Activated CD8-positive, alpha-beta memory T cell treated with anti-CD3 and anti-CD28 coated beads, Interleukin-2, amount 50 U/mL, for 48 hours (primary cell): ENCODE data around the gene PEX7.
"Not testable (repeated sequence)": the region's sequence is repeated elsewhere in the genome, so short reads cannot be mapped to it uniquely, and the experiment has no call there.

ENCODE experiments used
- DNase-seq: peaks from one replicate; pipeline ENCODE4 v3.0.0-alpha.2; 2020

The PEX7 gene

DNA sequence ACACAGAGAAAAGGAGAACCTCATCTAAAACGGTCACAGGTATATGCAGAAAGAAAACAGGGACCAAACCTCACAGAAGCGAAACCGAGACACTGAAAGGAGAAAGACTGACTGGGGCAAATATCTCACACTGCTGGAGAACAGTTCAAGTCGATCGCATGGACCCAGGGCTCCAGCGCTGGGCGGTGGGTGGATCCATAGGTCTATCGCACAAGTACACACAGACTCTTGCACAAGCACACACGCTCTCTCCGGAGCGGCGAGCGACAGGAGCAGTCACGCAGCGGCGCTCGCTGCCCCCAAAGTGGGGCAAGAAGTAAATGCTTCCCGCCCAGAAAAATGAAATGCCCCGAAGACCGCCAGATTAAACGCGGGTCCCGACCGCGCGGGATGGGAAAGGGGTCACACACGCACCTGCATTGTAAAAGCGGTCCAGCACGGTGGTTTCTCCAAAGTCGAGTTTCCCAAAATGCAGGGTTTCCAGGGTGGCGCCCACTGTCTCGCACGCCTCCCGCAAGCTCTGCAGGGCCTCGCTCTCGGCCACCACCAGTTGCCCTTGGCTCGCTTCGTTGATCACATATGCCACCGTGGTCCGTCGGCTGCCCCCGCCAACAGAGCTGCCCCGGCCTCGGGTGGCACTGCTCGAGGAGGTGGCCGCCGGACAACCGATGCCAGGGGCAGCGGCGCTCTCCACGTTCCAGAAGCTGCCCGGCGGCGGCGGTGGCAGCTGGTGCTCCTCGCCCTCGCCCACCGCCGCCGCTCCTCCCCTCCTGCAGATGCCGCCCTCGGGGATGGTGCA lies 30.9 kb upstream of the PEX7 start:
- peak; percentile 71 for DNase-seq

DNA sequence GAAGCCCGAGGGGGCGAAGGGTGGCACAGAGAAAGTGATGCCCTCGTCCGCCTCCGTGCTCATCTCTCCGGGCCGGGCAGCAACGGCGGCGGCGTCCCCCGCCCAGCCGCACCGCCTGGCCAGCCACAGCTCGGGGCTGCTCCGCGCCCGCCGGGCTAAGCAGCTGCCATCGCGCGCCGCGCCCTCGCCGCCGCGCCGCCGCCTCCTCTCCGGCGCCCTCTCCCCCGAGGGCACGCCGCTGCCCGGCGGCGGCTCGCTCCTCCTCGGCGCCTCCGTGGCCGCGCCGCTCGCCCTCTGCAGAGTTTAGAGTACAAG lies 30.3 kb upstream of the PEX7 start:
- no peak for DNase-seq

DNA sequence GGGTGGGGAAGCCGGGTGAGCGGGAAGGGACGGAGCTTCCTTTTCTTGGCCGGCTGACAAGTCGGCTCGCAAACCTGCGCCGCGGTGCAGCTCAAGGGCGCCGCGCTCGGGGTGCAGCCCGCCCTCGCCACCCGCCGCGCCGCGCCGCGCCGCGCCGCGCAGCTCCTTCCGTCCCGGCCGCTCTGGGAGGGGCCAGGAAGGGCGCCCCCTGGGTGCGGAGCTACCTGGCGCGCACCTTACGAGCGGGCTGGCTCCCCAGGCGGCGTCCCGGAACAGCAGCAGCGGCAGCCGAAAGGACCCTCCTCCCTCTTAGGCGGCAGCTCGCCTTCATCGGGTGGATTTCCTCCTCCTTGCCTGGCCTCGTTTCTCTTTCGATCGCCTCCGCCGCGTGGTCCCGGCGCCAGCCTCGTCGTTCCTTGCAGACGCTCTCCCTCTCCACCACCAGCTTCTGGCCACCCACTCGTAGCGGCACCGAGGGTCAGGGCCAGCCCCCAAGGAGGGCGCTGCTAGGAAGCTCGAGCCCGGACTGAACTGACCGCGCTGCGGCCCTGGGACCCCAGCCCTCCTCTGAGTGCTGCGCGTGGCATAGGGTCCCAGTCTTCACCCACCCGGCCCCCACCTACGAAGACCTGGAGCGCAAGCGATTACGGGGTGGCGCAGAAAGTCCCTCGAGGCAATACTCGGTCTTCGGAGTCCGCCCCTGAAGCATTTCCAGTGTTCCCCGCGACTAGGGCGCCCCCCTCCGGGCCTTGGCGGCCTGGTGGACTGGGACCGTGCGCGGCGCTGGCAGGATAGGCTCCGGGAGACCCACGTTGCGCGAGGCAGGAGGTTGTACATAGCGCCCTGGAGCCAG lies 29.8 kb upstream of the PEX7 start, which contains the start of gene MAP3K5:
MAP3K5 (minus strand) TSS at position 68 of the 853 bp plus-strand sequence. CDS start 320 bp downstream, outside the sequence.
- DNase-seq: peak; percentile 96

- DNase-seq: no peak
These were observed 29.0 kb upstream of the PEX7 start for GRCh38 chr6:136793363-136793762.

GRCh38 chr6:136795386-136795785 lies 27.0 kb upstream of the PEX7 start:
- no peak for DNase-seq

DNA sequence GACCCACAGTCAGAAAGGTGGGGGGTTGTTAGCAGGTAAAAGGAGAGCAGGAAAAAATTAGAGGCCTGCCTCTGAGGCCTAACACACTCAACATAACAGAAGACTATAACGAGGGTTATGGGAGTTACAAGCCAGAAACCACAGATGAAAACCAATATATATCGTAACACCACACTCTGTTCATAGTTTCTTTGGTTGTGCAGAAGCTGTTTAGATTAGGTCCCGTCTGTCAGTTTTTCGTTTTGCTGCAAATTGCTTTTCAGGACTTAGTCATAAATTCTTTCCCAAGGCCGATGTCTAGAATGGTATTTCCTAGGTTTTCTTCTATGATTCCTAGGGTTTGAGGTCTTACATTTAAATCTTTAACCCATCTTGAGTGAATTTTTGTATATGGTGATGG lies 26.4 kb upstream of the PEX7 start:
- no peak for DNase-seq

GRCh38 chr6:136798044-136798443 lies 24.3 kb upstream of the PEX7 start:
- no peak for DNase-seq

DNA sequence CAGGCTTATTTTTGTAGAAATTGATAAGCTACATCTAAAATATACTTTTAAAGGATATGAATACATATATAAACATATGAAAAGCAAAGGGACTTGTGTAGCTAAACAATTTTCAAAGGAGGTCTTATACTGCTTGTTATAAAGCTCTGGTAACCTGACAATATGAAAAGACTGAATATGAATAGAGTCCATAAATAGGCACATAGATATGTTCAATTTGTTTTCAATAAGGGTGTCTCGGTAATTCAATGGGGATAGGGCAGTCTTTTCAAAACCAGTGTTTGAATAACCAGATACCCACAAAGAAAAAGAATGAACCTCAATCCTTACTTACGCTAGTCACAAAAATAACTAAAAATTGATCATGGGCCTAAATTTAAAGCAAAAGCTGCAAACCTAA lies 20.8 kb upstream of the PEX7 start:
- no peak for DNase-seq

GRCh38 chr6:136803608-136804007 lies 18.8 kb upstream of the PEX7 start:
- DNase-seq: no peak

- DNase-seq: no peak
These were observed 13.1 kb upstream of the PEX7 start for GRCh38 chr6:136809091-136809860.

- no peak for DNase-seq
These were observed 11.1 kb upstream of the PEX7 start for GRCh38 chr6:136811272-136811671.

DNA sequence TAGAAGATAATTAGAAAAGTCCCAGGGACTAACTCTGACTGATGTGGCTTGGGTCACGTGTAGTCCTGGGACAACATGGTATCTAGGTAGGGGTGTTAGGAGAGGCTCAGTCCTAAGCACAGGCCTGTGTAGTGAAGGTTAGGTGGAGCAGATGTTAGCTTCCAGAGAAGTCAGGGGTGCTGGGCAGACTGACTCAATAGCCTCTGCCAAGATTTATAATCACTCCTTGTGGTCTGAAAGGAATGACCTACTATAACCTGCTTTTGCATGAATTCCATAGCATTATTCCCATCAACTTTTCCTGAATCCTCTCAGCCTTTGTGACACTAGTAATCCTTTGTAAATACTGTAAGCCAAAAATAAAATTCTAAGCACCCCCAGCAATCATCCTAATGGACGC lies 10.2 kb upstream of the PEX7 start:
- DNase-seq: no peak

DNA sequence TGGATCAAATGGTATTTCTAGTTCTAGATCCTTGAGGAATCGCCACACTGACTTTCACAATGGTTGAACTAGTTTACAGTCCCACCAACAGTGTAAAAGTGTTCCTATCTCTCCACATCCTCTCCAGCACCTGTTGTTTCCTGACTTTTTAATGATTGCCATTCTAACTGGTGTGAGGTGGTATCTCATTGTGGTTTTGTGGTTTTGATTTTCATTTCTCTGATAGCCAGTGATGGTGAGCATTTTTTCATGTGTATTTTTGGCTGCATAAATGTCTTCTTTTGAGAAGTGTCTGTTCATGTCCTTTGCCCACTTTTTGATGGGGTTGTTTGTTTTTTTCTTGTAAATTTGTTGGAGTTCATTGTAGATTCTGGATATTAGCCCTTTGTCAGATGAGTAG lies 6.8 kb upstream of the PEX7 start:
- not testable (repeated sequence) for DNase-seq

GRCh38 chr6:136816656-136817055 lies 5.7 kb upstream of the PEX7 start:
- no peak for DNase-seq

GRCh38 chr6:136820561-136820960 lies 1.8 kb upstream of the PEX7 start:
- no peak for DNase-seq

DNA sequence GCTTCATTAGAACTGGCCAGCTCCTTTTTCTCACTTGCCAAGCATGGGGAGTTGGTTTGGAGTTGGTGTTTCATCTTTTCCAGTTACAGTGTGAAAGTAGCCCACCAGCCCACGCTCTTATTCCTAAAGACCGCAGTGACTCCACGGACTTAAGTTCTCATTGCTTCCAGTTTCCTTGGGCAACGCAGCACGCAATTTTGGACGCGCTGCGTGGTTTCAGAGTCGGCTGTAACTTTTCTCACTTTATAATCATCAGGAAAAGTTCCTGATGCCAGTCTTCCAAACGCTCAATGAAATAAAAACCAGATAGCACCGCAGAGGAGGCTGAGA lies 381 bp upstream of the PEX7 start:
- DNase-seq: peak; percentile 57

DNA sequence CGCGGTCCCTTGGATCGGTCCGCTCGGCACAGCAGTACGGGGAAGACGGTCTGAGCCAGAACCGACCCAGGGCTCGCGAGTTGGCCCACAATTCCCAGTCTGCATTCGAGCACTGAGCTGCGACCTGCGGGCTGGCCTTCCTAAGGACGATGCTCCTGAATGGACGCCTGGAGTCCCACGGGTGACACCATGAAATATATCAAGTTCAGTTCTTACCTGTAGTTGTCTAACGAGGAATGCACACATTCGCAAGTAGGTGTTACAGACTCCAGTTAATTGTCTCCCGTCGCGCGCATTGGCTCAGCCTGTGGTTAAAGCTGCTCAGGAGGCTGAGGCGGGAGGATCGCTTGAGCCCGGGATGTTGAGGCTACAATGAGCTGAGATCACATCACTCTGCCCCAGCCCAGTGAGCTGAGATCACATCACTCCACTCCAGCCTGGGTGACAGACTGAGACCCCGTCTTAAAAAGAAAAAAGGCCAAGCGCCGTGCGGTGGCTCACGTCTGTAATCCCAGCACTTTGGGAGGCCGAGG lies 802 bp downstream of the PEX7 start:
- DNase-seq: no peak

DNA sequence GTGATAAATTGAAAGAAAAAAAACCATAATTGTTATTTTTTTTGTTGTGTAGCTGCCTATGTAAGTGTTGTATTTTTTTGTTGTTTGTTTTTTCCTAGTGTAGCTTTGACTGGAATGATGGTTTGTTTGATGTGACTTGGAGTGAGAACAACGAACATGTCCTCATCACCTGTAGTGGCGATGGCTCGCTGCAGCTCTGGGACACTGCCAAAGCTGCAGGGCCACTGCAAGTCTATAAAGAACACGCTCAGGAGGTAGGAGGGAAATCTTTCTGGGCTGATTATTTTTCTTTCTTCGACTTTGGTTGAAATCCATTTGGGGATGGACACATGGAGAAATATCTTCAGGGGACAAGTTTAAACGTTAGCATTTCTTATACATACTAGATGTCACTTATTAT lies 3.8 kb downstream of the PEX7 start:
- no peak for DNase-seq

DNA sequence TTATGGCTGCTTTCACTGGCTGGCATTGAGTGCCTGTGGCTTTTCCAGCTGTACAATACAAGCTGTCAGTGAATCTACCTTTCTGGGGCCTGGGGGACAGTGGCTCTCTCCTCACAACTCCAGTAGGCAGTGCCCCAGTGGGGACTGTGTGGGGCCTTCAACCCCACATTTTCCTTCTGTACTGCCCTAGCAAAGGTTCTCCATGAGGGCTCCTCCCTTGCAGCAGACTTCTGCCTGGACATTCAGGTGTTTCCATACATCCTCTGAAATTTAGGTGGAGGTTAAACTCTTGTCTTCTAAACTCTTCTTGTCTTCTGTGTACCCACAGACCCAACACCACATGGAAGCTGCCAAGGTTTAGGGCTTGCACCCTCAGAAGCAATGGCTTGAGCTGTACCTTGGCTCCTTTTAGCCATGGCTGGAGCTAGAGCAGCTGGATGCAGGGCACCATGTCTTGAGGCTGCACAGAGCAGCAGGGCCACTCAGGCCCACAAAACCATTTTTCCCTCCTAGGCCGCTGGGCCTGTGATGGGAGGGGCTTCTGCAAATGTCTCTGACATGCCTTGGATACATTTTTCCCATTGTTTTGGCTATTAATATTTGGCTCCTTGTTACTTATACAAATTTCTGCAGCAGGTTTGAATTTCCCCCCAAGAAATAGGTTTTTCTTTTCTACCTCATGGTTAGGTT lies 9.6 kb downstream of the PEX7 start:
- no peak for DNase-seq

GRCh38 chr6:136840276-136841001 lies 18.0 kb downstream of the PEX7 start:
- no peak for DNase-seq

DNA sequence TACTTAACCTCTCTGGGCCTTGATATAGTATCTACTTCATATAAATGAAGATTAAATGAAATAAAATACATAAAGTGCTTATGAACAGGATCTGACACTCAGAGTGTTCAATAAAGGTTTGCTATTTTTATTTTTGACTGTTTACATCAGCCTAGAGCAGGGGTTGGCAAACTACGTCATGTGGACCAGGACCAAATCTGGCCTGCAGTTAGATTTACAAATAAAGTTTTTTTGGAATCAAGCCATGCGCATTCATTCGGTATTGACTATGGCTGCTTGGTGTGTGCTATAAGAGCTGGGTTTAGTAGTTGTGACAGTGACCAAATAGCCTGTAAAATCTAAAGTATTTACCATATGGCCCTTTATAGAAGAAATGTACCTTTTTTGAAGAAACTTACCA lies 20.8 kb downstream of the PEX7 start:
- no peak for DNase-seq

GRCh38 chr6:136846046-136846445 lies 23.7 kb downstream of the PEX7 start:
- DNase-seq: no peak
